ENCODE results near the gene PLIN1.

The PLIN1 gene

DNA sequence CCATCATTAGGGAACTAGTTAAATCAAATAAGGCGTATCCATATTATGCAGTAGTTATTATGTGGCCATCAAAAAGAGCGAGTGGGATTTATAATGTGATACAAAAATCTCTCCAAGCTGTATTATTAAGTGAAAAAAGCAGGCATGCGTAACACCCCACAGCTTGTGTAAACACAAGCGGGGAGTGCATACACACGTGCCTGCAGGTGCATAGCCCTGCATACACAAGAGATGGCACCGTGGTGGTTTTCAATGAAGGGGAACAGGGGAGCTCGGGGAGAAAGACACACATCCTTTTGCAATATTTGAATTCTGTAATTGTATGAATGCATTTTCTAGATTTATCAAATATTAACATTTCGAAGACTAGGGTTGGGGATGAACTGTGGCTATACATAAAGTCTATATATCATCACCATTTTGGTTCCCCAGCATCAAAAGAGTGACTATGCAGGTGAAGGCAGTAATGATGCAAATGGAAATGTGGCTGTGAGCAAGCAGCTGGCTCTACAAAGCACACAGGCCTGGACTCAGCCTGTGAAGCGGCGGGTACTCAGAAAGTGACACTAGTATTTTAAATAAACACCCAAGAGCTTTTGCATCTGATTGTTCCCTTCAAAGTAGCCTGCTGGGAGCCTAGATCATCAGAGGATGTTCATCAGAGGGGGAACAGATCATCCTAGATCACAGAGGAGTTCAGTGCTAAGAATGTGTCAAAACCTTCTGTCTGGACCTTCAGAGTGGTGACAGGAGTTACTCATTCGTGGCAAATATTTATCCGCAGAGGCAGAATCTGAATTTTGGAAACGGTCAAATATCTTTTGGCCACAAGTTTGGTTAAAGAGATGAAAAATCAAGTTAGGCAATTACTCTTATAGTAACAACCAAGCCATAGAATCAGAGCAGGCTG, 14.5 kb downstream of the PLIN1 start:
- no peak for ATAC-seq (ENCODE audit: insufficient read depth, low read depth)
- H2AFZ ChIP-seq (ENCODE audit: low read depth, low read length) = no peak overlapping the region
- no peak for DNase-seq

DNA sequence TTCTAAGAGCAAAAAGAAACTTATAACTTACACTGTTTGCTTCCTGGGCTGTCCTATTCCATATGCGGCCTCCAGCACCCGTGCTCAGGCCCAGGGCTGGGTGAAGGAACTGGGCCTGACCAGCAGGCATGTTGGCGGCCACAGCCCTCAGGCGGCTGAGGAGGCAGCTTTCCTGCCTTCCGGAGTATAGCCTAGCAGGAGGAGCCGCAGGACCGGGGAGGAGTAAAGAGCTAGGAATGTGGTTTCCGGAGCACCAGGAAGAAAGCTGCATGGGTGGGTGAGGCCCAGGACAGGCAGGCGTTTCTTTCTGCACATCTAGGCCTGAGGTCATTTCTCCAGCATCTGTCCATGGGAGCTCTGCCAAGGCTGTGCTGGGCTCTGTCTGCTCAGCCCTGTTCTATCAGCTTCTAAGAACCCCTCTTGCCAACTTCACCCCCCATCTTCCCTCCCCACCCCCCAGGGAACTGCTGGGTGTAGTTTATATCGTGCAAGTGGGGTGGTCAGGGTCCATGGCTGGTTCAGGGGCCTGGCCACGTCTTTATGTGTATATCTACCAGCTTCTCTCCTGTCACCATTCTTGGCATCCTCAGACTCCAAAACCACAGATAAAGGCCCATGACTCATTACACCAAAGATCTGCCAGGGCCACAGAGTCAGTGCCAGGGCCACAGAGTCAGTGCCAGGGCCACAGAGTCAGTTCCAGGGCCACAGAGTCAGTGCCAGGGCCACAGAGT, 16.1 kb downstream of the PLIN1 start:
- Histone ChIP-seq H3K9me3 (ENCODE audit: insufficient read depth, low read length, severe bottlenecking) (no peaks in the 10 kb centered on the region), H3K4me2 (ENCODE audit: insufficient read depth, low read length) (no peak overlapping the region), H3K27ac (ENCODE audit: low read length) (no peak overlapping the region), H3K4me1 (ENCODE audit: insufficient read depth, low read length) (no peaks in the 10 kb centered on the region), H3K36me3 (ENCODE audit: insufficient read depth, low read length) (no peaks in the 10 kb centered on the region), H4K20me1 (ENCODE audit: insufficient read depth, low read length) (no peaks in the 10 kb centered on the region), H3K27me3 (ENCODE audit: insufficient read depth, low read length, poor library complexity) (peaks cover 11% of the 10 kb centered on the region), H2AFZ (ENCODE audit: low read depth, low read length) (no peak overlapping the region), H3K4me3 (ENCODE audit: low read depth in 1 of 2, low read length in 2 of 2) (no peak overlapping the region), H3K9ac (ENCODE audit: low read depth, low read length) (no peak overlapping the region), H3K79me2 (ENCODE audit: insufficient read depth, low read length) (no peaks in the 10 kb centered on the region)
- no peak for TF ChIP-seq EZH2 (IDR thresholded peaks at IDR 0.05; ENCODE audit: borderline replicate concordance, low read depth, low read length, severe bottlenecking)
- ATAC-seq (ENCODE audit: insufficient read depth, low read depth) (no peak), DNase-seq (no peak)

More for the DNA sequence above, 14.5 kb downstream of the PLIN1 start:
- Histone ChIP-seq H3K27me3 (ENCODE audit: insufficient read depth, low read length, poor library complexity) (peaks cover 11% of the 10 kb centered on the region), H4K20me1 (ENCODE audit: insufficient read depth, low read length) (no peaks in the 10 kb centered on the region), H3K36me3 (ENCODE audit: insufficient read depth, low read length) (no peaks in the 10 kb centered on the region), H3K9me3 (ENCODE audit: insufficient read depth, low read length, severe bottlenecking) (no peaks in the 10 kb centered on the region), H3K4me3 (ENCODE audit: low read depth in 1 of 2, low read length in 2 of 2) (no peak overlapping the region), H3K79me2 (ENCODE audit: insufficient read depth, low read length) (no peaks in the 10 kb centered on the region), H3K9ac (ENCODE audit: low read depth, low read length) (no peak overlapping the region), H3K27ac (ENCODE audit: low read length) (no peak overlapping the region), H3K4me2 (ENCODE audit: insufficient read depth, low read length) (no peak overlapping the region), H3K4me1 (ENCODE audit: insufficient read depth, low read length) (no peaks in the 10 kb centered on the region)
- TF ChIP-seq EZH2 (IDR thresholded peaks at IDR 0.05; ENCODE audit: borderline replicate concordance, low read depth, low read length, severe bottlenecking) = no peak
- TF ChIP-seq, protein P1, sequence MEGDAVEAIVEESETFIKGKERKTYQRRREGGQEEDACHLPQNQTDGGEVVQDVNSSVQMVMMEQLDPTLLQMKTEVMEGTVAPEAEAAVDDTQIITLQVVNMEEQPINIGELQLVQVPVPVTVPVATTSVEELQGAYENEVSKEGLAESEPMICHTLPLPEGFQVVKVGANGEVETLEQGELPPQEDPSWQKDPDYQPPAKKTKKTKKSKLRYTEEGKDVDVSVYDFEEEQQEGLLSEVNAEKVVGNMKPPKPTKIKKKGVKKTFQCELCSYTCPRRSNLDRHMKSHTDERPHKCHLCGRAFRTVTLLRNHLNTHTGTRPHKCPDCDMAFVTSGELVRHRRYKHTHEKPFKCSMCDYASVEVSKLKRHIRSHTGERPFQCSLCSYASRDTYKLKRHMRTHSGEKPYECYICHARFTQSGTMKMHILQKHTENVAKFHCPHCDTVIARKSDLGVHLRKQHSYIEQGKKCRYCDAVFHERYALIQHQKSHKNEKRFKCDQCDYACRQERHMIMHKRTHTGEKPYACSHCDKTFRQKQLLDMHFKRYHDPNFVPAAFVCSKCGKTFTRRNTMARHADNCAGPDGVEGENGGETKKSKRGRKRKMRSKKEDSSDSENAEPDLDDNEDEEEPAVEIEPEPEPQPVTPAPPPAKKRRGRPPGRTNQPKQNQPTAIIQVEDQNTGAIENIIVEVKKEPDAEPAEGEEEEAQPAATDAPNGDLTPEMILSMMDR (IDR thresholded peaks at IDR 0.05; ENCODE audit: borderline replicate concordance, extremely low read depth, low read length, poor library complexity, severe bottlenecking) = no peak

DNA sequence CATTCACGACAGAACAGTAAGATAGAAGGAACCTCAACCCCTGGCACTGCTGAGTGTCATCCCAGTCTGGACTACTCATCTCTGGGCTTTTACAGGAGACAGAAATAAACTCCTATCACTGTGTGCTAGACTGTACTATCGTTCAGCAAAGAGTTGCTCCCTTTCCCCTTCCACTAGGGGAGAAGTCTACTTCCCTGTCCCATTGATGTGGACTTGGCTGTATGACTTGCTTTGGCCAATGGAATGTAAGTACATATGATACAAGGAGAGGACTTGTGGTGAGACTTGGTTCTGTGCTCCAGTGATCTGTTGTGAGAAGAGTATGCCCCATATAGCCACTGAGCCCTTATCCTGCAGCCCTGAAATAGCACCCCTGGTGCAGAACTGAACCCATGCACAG, 18.6 kb downstream of the PLIN1 start:
- peaks cover 25% of the 10 kb centered on the region for H3K27me3 ChIP-seq (ENCODE audit: insufficient read depth, low read length, poor library complexity)
- H3K4me1 ChIP-seq (ENCODE audit: insufficient read depth, low read length) = peaks cover 2% of the 10 kb centered on the region; the same call in 1 of the 2 replicates
- H4K20me1 ChIP-seq (ENCODE audit: insufficient read depth, low read length) = no peaks in the 10 kb centered on the region
- ATAC-seq (ENCODE audit: insufficient read depth, low read depth) (no peak), DNase-seq (no peak)
- H3K9ac ChIP-seq (ENCODE audit: low read depth, low read length) = no peak overlapping the region
- no peaks in the 10 kb centered on the region for H3K36me3 ChIP-seq (ENCODE audit: insufficient read depth, low read length)
- H2AFZ ChIP-seq (ENCODE audit: low read depth, low read length) = no peak overlapping the region
- H3K79me2 ChIP-seq (ENCODE audit: insufficient read depth, low read length) = no peaks in the 10 kb centered on the region
- H3K4me2 ChIP-seq (ENCODE audit: insufficient read depth, low read length) = no peak overlapping the region
- H3K9me3 ChIP-seq (ENCODE audit: insufficient read depth, low read length, severe bottlenecking) = no peaks in the 10 kb centered on the region
- no peak for TF ChIP-seq EZH2 (IDR thresholded peaks at IDR 0.05; ENCODE audit: borderline replicate concordance, low read depth, low read length, severe bottlenecking)
- TF ChIP-seq, protein P1 (IDR thresholded peaks at IDR 0.05; ENCODE audit: borderline replicate concordance, extremely low read depth, low read length, poor library complexity, severe bottlenecking) = no peak
- H3K4me3 ChIP-seq (ENCODE audit: low read depth in 1 of 2, low read length in 2 of 2) = no peak overlapping the region
- H3K27ac ChIP-seq (ENCODE audit: low read length) = no peak overlapping the region

DNA sequence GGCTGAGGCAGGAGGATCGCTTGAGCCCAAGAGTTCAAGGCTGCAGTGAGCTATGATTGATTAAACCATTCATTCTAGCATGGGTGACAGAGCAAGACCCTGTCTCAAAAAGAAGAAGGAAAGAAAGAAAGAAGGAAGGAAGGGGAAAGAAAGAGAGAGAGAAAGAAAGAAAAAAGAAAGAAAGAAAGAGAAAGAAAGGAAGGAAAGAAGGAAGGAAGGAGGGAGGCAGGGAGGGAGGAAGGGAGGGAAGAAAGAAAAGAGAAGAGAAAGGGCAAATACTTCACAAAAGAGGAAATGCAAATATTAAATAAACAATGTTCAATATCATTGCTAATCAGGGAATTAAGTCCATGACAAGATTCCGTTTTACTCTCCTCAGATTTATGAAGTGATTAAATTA, 19.9 kb downstream of the PLIN1 start:
- Histone ChIP-seq H3K9me3 (ENCODE audit: insufficient read depth, low read length, severe bottlenecking) (no peaks in the 10 kb centered on the region), H3K4me1 (ENCODE audit: insufficient read depth, low read length) (peaks cover 9% of the 10 kb centered on the region), H3K27me3 (ENCODE audit: insufficient read depth, low read length, poor library complexity) (peaks cover 28% of the 10 kb centered on the region), H3K9ac (ENCODE audit: low read depth, low read length) (no peak overlapping the region), H3K36me3 (ENCODE audit: insufficient read depth, low read length) (no peaks in the 10 kb centered on the region), H3K4me2 (ENCODE audit: insufficient read depth, low read length) (no peak overlapping the region), H3K27ac (ENCODE audit: low read length) (no peak overlapping the region), H3K79me2 (ENCODE audit: insufficient read depth, low read length) (0 out of 2 replicates have a peak, but pooled peaks cover 3% of the 10 kb centered on the region), H4K20me1 (ENCODE audit: insufficient read depth, low read length) (no peaks in the 10 kb centered on the region), H3K4me3 (ENCODE audit: low read depth in 1 of 2, low read length in 2 of 2) (no peak overlapping the region), H2AFZ (ENCODE audit: low read depth, low read length) (no peak overlapping the region)
- TF ChIP-seq EZH2 (IDR thresholded peaks at IDR 0.05; ENCODE audit: borderline replicate concordance, low read depth, low read length, severe bottlenecking) = no peak
- TF ChIP-seq, protein P1 (IDR thresholded peaks at IDR 0.05; ENCODE audit: borderline replicate concordance, extremely low read depth, low read length, poor library complexity, severe bottlenecking) = no peak
- DNase-seq = no peak
- ATAC-seq (ENCODE audit: insufficient read depth, low read depth) = no peak

All from DND-41 (cell line).